ENCODE data around the gene PTPN13.

The PTPN13 gene

GRCh38 chr4:86657382-86657781, 63.3 kb downstream of the PTPN13 start:
- Histone ChIP-seq H2AFZ (ENCODE audit: low read length) (no peak overlapping the region), H3K9me2 (replicated peaks; ENCODE audit: low read depth, low read length) (no peaks in the 10 kb centered on the region), H3K79me2 (ENCODE audit: insufficient read depth, low read length) (no peaks in the 10 kb centered on the region), H3K9ac (ENCODE audit: low read depth, low read length, poor library complexity, severe bottlenecking) (no peak overlapping the region), H4K20me1 (ENCODE audit: insufficient read depth, low read length, poor library complexity, severe bottlenecking) (no peaks in the 10 kb centered on the region), H3K27me3 (ENCODE audit: insufficient read depth, low read length, poor library complexity, severe bottlenecking) (no peaks in the 10 kb centered on the region), H3K9me3 (ENCODE audit: insufficient read depth, low read depth, low read length) (peaks cover under 1% of the 10 kb centered on the region; the same call in 1 of the 2 replicates), H3K36me3 (ENCODE audit: insufficient read depth, low read length) (no peaks in the 10 kb centered on the region), H3K4me3 (ENCODE audit: low read length, poor library complexity, severe bottlenecking) (no peak overlapping the region), H3K4me1 (ENCODE audit: insufficient read depth, low read length, poor library complexity, severe bottlenecking) (no peaks in the 10 kb centered on the region), H3K4me2 (ENCODE audit: low read depth, low read length, poor library complexity, severe bottlenecking) (no peak overlapping the region), H3F3A (ENCODE audit: low read depth) (no peaks in the 10 kb centered on the region)
- TF ChIP-seq, protein P1, sequence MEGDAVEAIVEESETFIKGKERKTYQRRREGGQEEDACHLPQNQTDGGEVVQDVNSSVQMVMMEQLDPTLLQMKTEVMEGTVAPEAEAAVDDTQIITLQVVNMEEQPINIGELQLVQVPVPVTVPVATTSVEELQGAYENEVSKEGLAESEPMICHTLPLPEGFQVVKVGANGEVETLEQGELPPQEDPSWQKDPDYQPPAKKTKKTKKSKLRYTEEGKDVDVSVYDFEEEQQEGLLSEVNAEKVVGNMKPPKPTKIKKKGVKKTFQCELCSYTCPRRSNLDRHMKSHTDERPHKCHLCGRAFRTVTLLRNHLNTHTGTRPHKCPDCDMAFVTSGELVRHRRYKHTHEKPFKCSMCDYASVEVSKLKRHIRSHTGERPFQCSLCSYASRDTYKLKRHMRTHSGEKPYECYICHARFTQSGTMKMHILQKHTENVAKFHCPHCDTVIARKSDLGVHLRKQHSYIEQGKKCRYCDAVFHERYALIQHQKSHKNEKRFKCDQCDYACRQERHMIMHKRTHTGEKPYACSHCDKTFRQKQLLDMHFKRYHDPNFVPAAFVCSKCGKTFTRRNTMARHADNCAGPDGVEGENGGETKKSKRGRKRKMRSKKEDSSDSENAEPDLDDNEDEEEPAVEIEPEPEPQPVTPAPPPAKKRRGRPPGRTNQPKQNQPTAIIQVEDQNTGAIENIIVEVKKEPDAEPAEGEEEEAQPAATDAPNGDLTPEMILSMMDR (conservative IDR thresholded peaks at IDR 0.05; ENCODE audit: low read length): no peak
- no peak for TF ChIP-seq EZH2phosphoT487 (IDR thresholded peaks at IDR 0.05; ENCODE audit: borderline replicate concordance)

DNA sequence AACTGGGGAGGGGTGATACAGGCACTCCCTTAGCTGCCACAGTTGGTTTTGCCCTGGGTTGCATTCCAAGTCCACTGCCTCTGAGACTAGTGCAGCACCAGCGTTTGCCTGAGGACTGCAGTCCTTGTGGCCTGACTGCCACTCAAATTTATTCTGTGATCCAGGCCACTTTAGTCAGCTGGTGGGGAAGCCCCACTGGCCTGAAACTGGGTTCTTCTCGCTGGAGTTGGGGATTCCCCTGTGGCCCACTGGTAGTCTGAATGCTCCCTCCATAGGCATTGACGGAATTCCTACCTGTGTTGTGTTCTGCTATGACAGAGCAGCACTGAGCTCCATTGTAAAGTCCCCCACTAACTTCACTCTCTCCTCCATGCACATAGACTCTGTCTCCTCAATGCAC, 63.8 kb downstream of the PTPN13 start:
- H4K20me1 ChIP-seq (ENCODE audit: insufficient read depth, low read length, poor library complexity, severe bottlenecking): no peaks in the 10 kb centered on the region
- no peaks in the 10 kb centered on the region; the same call in 1 of the 2 replicates for H3K9me3 ChIP-seq (ENCODE audit: insufficient read depth, low read depth, low read length)
- H3K79me2 ChIP-seq (ENCODE audit: insufficient read depth, low read length): no peaks in the 10 kb centered on the region
- no peak overlapping the region for H3K4me2 ChIP-seq (ENCODE audit: low read depth, low read length, poor library complexity, severe bottlenecking)
- H2AFZ ChIP-seq (ENCODE audit: low read length): no peak overlapping the region
- no peaks in the 10 kb centered on the region for H3K36me3 ChIP-seq (ENCODE audit: insufficient read depth, low read length)
- H3K4me1 ChIP-seq (ENCODE audit: insufficient read depth, low read length, poor library complexity, severe bottlenecking): no peaks in the 10 kb centered on the region
- no peak overlapping the region for H3K4me3 ChIP-seq (ENCODE audit: low read length, poor library complexity, severe bottlenecking)
- no peaks in the 10 kb centered on the region for H3K27me3 ChIP-seq (ENCODE audit: insufficient read depth, low read length, poor library complexity, severe bottlenecking)
- no peaks in the 10 kb centered on the region for H3F3A ChIP-seq (ENCODE audit: low read depth)
- H3K9ac ChIP-seq (ENCODE audit: low read depth, low read length, poor library complexity, severe bottlenecking): no peak overlapping the region
- TF ChIP-seq, protein P1 (conservative IDR thresholded peaks at IDR 0.05; ENCODE audit: low read length): no peak
- TF ChIP-seq EZH2phosphoT487 (IDR thresholded peaks at IDR 0.05; ENCODE audit: borderline replicate concordance): no peak
- H3K9me2 ChIP-seq (replicated peaks; ENCODE audit: low read depth, low read length): no peaks in the 10 kb centered on the region

DNA sequence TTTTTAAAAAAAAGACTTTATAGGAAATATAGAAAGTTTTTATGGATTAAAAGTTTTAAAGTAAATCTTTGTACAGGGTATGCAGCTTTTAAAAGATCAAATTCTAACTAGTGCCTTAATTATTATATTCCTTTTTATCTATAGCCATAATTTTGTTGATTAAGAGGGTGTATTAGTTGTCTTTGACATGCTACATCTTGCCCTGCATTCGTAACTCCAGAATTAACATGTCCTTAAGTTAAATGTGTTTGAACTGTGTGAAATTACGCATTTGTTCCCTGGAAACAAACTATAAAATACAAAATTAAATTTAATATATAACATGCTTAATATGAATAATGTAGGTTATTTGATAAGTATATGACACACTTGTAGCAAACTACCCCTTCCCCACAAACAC, 66.3 kb downstream of the PTPN13 start:
- no peak overlapping the region for H2AFZ ChIP-seq (ENCODE audit: low read length)
- H3K79me2 ChIP-seq (ENCODE audit: insufficient read depth, low read length): no peaks in the 10 kb centered on the region
- TF ChIP-seq, protein P1 (conservative IDR thresholded peaks at IDR 0.05; ENCODE audit: low read length): no peak
- no peak for TF ChIP-seq EZH2phosphoT487 (IDR thresholded peaks at IDR 0.05; ENCODE audit: borderline replicate concordance)
- no peaks in the 10 kb centered on the region for H3K27me3 ChIP-seq (ENCODE audit: insufficient read depth, low read length, poor library complexity, severe bottlenecking)
- no peaks in the 10 kb centered on the region for H3K36me3 ChIP-seq (ENCODE audit: insufficient read depth, low read length)
- no peak overlapping the region for H3K4me2 ChIP-seq (ENCODE audit: low read depth, low read length, poor library complexity, severe bottlenecking)
- H3K4me3 ChIP-seq (ENCODE audit: low read length, poor library complexity, severe bottlenecking): no peak overlapping the region
- no peaks in the 10 kb centered on the region for H3K4me1 ChIP-seq (ENCODE audit: insufficient read depth, low read length, poor library complexity, severe bottlenecking)
- H3K9me2 ChIP-seq (replicated peaks; ENCODE audit: low read depth, low read length): no peaks in the 10 kb centered on the region
- H4K20me1 ChIP-seq (ENCODE audit: insufficient read depth, low read length, poor library complexity, severe bottlenecking): no peaks in the 10 kb centered on the region
- H3F3A ChIP-seq (ENCODE audit: low read depth): no peaks in the 10 kb centered on the region
- no peak overlapping the region for H3K9ac ChIP-seq (ENCODE audit: low read depth, low read length, poor library complexity, severe bottlenecking)
- H3K9me3 ChIP-seq (ENCODE audit: insufficient read depth, low read depth, low read length): no peaks in the 10 kb centered on the region

All from Loucy (cell line).